Liver (tissue), 9 donors: ENCODE measurements around the gene IFNA1. TPM values are rescaled to one million over a fixed set of nuclear protein-coding genes. Genes with fewer than 3 reads are reported as not detected.
A peak's percentile ranks its signal among the peaks of the same experiment; 100 is the strongest.

Source experiments
- DNase-seq: peaks from one replicate; pipeline ENCODE4 v3.0.0-alpha.2; 2017; ENCODE audit warnings: low spot score
- H3K27ac ChIP-seq, 2 donors: one replicate each; pipeline ENCODE4 v1.7.0; 2013; ENCODE audit warnings: inconsistent platforms in 2 of 2, low read length in 2 of 2, control low read depth in 1 of 2, low read depth in 1 of 2, mild to moderate bottlenecking in 1 of 2
- H3K27me3 ChIP-seq, 4 donors: one replicate each; pipeline versions ENCODE4 v1.6.1 to v1.7.0; 2013; ENCODE audit warnings: low read length in 3 of 4, inconsistent platforms in 1 of 4, mild to moderate bottlenecking in 1 of 4, moderate library complexity in 1 of 4; ENCODE audit not compliant: control insufficient read depth in 4 of 4, insufficient read depth in 4 of 4
- H3K36me3 ChIP-seq, 4 donors: one replicate each; pipeline versions ENCODE4 v1.6.1 to v1.7.0; 2013; ENCODE audit warnings: low read length in 3 of 4, mild to moderate bottlenecking in 3 of 4, low read depth in 1 of 4, moderate library complexity in 1 of 4; ENCODE audit not compliant: control insufficient read depth in 4 of 4, insufficient read depth in 3 of 4
- H3K4me1 ChIP-seq, 4 donors: one replicate each; pipeline versions ENCODE4 v1.6.1 to v1.7.0; 2013; ENCODE audit warnings: low read length in 3 of 4, mild to moderate bottlenecking in 3 of 4, moderate library complexity in 1 of 4; ENCODE audit not compliant: control insufficient read depth in 4 of 4, insufficient read depth in 4 of 4
- H3K4me3 ChIP-seq, 3 donors: one replicate each; pipeline versions ENCODE4 v1.6.1 to v1.7.0; 2013; ENCODE audit warnings: low read length in 3 of 3, control low read depth in 1 of 3, low read depth in 1 of 3, mild to moderate bottlenecking in 1 of 3
- H3K9ac ChIP-seq, 2 donors: one replicate each; pipeline ENCODE4 v1.7.0; 2013; ENCODE audit warnings: low read length in 2 of 2, mild to moderate bottlenecking in 2 of 2, moderate library complexity in 2 of 2, control low read depth in 1 of 2, low read depth in 1 of 2
- H3K9me3 ChIP-seq, 4 donors: one replicate each; pipeline versions ENCODE4 v1.6.1 to v1.7.0; 2013; ENCODE audit warnings: low read length in 3 of 4; ENCODE audit not compliant: control insufficient read depth in 4 of 4
- ATF3 ChIP-seq: IDR thresholded peaks from 2 replicates; pipeline ENCODE4 v1.6.1; 2016; ENCODE audit warnings: antibody characterized with exemption
- EGR1 ChIP-seq, 2 donors: IDR thresholded peaks; 2 replicates each; pipeline ENCODE4 v1.6.1; 2016 to 2018; ENCODE audit warnings: antibody characterized with exemption in 2 of 2, low read depth in 2 of 2
- FOXA2 ChIP-seq: IDR thresholded peaks from 2 replicates; pipeline ENCODE4 v1.6.1; 2016; ENCODE audit warnings: antibody characterized with exemption
- HNF4A ChIP-seq, 2 donors: conservative IDR thresholded peaks; 2 replicates each; pipeline ENCODE4 v1.6.1; 2016; ENCODE audit warnings: antibody characterized with exemption in 2 of 2, mild to moderate bottlenecking in 2 of 2
- MAX ChIP-seq: IDR thresholded peaks from 2 replicates; pipeline ENCODE4 v1.6.1; 2016; ENCODE audit warnings: antibody characterized with exemption
- NR2F2 ChIP-seq: IDR thresholded peaks from 2 replicates; pipeline ENCODE4 v1.6.1; 2016; ENCODE audit warnings: antibody characterized with exemption
- RAD21 ChIP-seq, 2 donors: IDR thresholded peaks; 2 replicates each; pipeline ENCODE4 v1.6.1; 2016; ENCODE audit warnings: antibody characterized with exemption in 2 of 2, mild to moderate bottlenecking in 2 of 2
- SP1 ChIP-seq: IDR thresholded peaks from 2 replicates; pipeline ENCODE4 v1.6.1; 2018; ENCODE audit warnings: antibody characterized with exemption, mild to moderate bottlenecking
- TAF1 ChIP-seq: conservative IDR thresholded peaks from 2 replicates; pipeline ENCODE4 v1.6.1; 2016; ENCODE audit warnings: antibody characterized with exemption, mild to moderate bottlenecking
- WGBS: extraction: QIAGEN DNeasy Blood & Tissue Kit; methylation state at CpG from one replicate; pipeline ENCODE4 v1.1.7; 2013; 5-methylcytosine and 5-hydroxymethylcytosine counted together
- polyA plus RNA-seq, 2 donors: library from polyadenylated mRNA; stranded (reverse) in 1 of 2; unstranded in 1 of 2; fragments of 200-250 nt in 1 of 2; fragments of >200 nt in 1 of 2; fragmentation: Nextera tagmentation in 1 of 2; extraction: Ambion mirVana in 1 of 2; gene quantifications; one replicate each; pipeline versions ENCODE4 v1.2.1 to v1.2.3, GENCODE V29; 2013 to 2015
- total RNA-seq, 2 donors: library from RNA; depleted of rRNA; stranded (reverse); fragments of >200 nt; gene quantifications; one replicate each; pipeline ENCODE4 v1.2.3, GENCODE V29; 2014
- TF ChIP-seq, protein P1 (sequence below): IDR thresholded peaks from 2 replicates; pipeline ENCODE4 v1.6.1; 2016; ENCODE audit warnings: antibody characterized with exemption
- TF ChIP-seq, protein P2 (sequence below): fragments of 150-350 bp; IDR thresholded peaks from 2 replicates; pipeline ENCODE4 v1.5.1; 2017; ENCODE audit warnings: improper control_type of control experiment, low read depth, low read length; ENCODE audit not compliant: missing input control
- donor health status: healthy.
- donor health status: healthy.
- donor health status: healthy.
- donor health status: healthy.
- donor health status: healthy.

Gene IFNA1
- total and polyA plus RNA-seq, 4 donors = not detected

GRCh38 chr9:21465859-21466518, 25.8 kb downstream of the IFNA1 start:
- no peak for DNase-seq

DNA sequence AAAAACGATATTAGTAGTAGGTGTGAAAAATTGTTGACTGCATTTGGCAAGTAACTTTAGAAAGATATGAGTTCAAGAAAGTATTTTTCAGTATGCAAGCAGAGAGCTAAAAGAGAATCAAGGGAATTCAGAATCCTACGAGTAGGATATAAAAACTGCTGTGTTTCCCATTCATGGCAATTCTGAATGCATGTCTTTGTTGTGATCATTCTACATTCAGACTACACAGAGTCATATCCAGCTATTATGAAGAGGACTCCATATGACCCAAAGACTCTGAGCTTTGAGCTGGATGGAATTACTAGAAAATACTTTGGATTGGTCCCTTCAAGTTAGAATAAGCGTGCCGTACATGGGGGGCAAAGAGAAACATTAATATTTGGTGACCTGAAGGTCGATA, 29.9 kb downstream of the IFNA1 start:
- Histone ChIP-seq H3K27me3 (peaks cover 0 to 4% (median 0%) of the 10 kb centered on the region in 4 donors), H3K27ac (no peak overlapping the region), H3K4me3 (no peak overlapping the region), H3K4me1 (no peaks in the 10 kb centered on the region), H3K9ac (no peak overlapping the region), H3K36me3 (no peaks in the 10 kb centered on the region), H3K9me3 (no peaks in the 10 kb centered on the region)
- no peak for DNase-seq
- 83% methylated on average over 5 of the region's 5 CpGs for WGBS
- no peak for TF ChIP-seq SP1
- TF ChIP-seq EGR1 (IDR thresholded peaks at IDR 0.05; ENCODE audit: low read depth in 2 of 2) = no peak
- TF ChIP-seq FOXA2 = no peak
- no peak for TF ChIP-seq NR2F2
- no peak for TF ChIP-seq ATF3
- TF ChIP-seq MAX = no peak
- no peak for TF ChIP-seq TAF1
- TF ChIP-seq, protein P1, sequence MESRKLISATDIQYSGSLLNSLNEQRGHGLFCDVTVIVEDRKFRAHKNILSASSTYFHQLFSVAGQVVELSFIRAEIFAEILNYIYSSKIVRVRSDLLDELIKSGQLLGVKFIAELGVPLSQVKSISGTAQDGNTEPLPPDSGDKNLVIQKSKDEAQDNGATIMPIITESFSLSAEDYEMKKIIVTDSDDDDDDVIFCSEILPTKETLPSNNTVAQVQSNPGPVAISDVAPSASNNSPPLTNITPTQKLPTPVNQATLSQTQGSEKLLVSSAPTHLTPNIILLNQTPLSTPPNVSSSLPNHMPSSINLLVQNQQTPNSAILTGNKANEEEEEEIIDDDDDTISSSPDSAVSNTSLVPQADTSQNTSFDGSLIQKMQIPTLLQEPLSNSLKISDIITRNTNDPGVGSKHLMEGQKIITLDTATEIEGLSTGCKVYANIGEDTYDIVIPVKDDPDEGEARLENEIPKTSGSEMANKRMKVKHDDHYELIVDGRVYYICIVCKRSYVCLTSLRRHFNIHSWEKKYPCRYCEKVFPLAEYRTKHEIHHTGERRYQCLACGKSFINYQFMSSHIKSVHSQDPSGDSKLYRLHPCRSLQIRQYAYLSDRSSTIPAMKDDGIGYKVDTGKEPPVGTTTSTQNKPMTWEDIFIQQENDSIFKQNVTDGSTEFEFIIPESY = no peak

More at GRCh38 chr9:21465859-21466518, 25.8 kb downstream of the IFNA1 start:
- Histone ChIP-seq H3K36me3 (no peaks in the 10 kb centered on the region), H3K27me3 (peaks cover 0 to 2% (median 0%) of the 10 kb centered on the region in 4 donors), H3K4me1 (no peaks in the 10 kb centered on the region), H3K4me3 (no peak overlapping the region), H3K9me3 (no peaks in the 10 kb centered on the region), H3K27ac (no peak overlapping the region), H3K9ac (no peak overlapping the region)
- TF ChIP-seq RAD21 (IDR thresholded peaks at IDR 0.05) (peak; percentile 73 to 77), ATF3 (no peak), HNF4A (conservative IDR thresholded peaks at IDR 0.05) (no peak)
- TF ChIP-seq, protein P2, sequence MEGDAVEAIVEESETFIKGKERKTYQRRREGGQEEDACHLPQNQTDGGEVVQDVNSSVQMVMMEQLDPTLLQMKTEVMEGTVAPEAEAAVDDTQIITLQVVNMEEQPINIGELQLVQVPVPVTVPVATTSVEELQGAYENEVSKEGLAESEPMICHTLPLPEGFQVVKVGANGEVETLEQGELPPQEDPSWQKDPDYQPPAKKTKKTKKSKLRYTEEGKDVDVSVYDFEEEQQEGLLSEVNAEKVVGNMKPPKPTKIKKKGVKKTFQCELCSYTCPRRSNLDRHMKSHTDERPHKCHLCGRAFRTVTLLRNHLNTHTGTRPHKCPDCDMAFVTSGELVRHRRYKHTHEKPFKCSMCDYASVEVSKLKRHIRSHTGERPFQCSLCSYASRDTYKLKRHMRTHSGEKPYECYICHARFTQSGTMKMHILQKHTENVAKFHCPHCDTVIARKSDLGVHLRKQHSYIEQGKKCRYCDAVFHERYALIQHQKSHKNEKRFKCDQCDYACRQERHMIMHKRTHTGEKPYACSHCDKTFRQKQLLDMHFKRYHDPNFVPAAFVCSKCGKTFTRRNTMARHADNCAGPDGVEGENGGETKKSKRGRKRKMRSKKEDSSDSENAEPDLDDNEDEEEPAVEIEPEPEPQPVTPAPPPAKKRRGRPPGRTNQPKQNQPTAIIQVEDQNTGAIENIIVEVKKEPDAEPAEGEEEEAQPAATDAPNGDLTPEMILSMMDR = peak; percentile 57

- DNase-seq = no peak
- no peak overlapping the region for H3K9ac ChIP-seq
- H3K4me1 ChIP-seq = no peaks in the 10 kb centered on the region
- no peaks in the 10 kb centered on the region for H3K9me3 ChIP-seq
- H3K36me3 ChIP-seq = no peaks in the 10 kb centered on the region
- TF ChIP-seq MAX (no peak), FOXA2 (no peak), EGR1 (IDR thresholded peaks at IDR 0.05; ENCODE audit: low read depth in 2 of 2) (no peak), SP1 (no peak), ATF3 (no peak)
- 78% methylated on average over 3 of the region's 3 CpGs for WGBS
- peaks cover 0 to 4% (median 0%) of the 10 kb centered on the region in 4 donors for H3K27me3 ChIP-seq
- no peak overlapping the region for H3K4me3 ChIP-seq
- H3K27ac ChIP-seq = no peak overlapping the region
Observed at GRCh38 chr9:21473236-21473635, 33.0 kb downstream of the IFNA1 start.
